Embryonic facial prominence (tissue), 1 donor: ENCODE results near the gene ACTR2.
"Not testable (repeated sequence)": the region's sequence is repeated elsewhere in the genome, so short reads cannot be mapped to it uniquely, and the experiment has no call there.

Source experiments
- DNase-seq: peaks from one replicate; pipeline ENCODE4 v3.0.0-alpha.2; 2016; ENCODE audit errors: extremely low spot score

Gene ACTR2

DNA sequence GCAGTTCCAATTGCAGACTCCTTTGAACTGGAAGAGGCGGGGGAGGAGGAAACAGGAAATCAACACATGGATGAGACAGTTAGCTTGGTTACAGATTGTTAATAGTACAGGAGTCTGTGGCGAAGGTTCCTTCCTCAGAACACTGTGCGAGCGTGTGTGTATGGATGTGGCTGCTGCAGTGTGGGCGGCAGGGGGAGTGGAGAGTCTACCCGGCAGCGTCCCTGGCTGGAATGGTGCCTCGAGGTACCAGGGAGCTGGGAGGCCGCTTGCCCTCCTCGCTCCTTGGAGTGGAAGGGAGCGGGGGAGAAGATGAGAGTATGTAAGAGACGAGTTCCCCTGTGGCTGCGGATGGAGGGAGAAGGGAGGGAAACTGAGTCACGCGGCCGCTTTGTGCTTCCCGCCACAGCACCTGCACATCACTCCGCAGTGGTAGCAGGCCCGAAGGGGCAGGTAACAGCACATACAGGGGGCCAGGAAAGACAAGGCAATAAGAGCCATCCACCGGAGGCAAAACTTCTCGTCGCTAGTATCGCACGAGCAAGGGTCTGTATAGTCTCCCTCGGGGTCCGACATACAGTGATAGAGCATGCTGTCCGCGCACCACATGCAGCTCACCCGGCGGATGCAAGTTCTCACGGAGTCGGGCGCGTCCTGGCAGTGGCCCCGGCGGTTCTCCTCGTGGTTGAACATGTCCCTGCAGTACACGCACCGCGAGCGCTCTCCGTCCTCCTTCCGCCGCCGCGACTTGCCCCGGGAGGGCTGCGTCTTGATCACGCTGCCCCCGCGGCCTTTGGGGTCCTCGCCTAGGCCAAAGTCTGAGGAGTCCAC lies 85.7 kb downstream of the ACTR2 start:
- no peak for DNase-seq

DNA sequence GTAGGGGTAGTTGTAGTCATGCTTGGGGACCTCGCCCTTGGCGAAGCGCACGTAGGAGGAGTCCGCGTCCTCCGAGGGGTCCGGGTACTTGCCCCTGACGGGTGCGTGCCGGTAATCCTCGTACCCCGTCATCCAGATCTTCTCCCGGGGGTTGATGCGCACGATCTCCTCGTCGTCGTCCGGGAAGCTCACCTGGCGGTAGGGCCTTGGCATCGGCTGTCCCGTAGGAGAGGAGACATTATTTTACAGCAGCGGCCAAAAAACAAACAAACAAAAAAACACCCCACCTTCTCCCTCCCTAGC lies 86.3 kb downstream of the ACTR2 start:
- no peak for DNase-seq

- no peak for DNase-seq
These were observed 87.3 kb downstream of the ACTR2 start for GRCh38 chr2:65314801-65315441.

DNA sequence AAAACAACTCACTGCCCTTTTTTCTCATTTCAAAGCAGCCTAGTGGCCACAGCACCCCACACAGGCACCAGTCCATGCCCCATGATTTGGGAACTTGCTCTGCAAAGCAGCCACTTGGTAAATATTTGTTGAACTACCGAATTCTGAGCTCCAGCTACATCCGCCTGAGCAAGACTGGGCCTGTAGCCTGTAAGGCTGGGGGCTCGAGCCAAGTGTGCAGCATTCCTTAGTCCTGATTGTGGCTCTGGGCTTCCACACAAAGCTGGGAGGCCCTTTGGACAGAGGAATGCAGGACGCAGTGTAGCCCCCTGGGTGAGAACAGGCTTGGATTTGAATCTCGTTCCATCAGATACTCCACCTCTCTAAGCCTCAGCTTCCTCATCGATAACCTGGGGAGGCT lies 88.4 kb downstream of the ACTR2 start:
- no peak for DNase-seq

DNA sequence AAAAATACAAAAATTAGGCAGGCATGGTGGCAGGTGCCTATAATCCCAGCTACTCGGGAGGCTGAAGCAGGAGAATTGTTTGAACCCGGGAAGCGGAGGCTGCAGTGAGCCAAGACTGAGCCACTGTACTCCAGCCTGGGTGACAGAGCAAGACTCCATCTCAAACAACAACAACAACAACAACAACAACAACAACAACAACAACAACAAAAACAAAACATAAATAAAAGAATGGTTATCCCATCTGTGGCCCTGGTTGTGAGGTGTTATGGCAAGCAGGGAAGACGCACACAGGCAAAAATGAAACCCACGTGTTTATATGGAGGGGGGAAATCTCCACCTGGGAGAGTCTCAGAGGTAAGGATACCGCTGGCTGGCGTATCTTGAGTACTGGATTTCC lies 89.7 kb downstream of the ACTR2 start:
- not testable (repeated sequence) for DNase-seq

GRCh38 chr2:65317841-65318240 lies 90.2 kb downstream of the ACTR2 start:
- DNase-seq: no peak

DNA sequence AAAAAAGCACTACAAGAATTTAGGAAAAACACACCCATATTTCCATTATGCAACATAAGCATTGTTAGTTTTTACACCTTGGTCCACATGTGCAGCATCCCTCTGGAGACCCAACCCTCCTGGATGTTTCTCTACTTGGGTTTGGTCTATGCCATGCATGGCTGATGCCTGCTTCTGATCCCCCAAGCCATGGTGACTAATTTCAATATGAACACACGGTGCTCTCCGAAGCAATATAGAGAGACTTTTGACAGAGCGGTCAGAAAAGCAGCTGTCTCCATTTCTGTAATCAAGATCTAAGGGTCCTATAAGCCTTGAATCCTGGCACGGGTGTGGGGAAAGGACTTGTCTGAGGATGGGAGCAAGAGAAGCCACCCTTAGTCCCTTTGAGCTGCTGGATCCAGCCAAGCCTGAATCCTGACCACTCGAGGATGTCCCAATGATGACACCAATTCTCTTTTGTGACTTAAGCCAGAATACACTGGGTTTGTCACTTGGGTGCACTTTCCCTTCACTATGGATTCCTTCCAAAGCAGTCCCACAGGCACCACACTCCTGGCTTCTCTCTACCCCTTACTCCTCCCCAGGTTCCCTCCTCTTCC lies 91.5 kb downstream of the ACTR2 start:
- no peak for DNase-seq

GRCh38 chr2:65319674-65320041 lies 92.0 kb downstream of the ACTR2 start:
- no peak for DNase-seq

DNA sequence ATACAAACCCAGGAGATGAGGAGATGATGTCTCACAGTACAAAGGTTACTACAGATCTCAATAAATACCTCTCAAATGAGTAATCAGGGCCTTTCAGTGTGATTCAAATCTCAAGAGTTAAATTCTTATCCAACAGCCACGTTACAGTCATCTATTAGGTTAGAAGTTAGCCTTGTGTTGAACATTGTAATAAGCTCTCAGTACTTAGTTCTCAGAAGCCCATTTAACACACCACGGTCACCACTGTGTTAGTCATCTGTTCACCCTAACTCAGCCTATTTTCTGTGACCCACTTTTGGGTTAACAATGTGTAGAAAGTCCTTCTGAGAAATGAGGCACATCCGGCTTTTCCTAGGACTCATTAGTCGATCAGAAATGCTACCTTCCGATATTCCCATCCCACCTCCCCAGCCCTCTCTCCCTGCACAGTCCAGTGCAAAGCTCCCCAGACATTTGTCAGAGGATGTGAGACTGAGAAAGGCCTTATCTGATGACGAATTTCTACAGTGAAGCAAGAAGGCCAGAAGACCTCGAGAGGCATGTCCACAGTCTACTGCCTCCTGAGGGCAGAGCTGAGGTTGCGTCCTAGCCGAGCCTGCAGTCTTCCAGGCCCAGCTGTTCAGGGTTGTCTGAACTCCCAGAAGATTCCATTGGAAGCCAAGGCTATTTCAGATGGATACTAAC lies 92.6 kb downstream of the ACTR2 start:
- DNase-seq: no peak
